ENCODE measurements around the gene HAGHL. TPM values are rescaled to one million over a fixed set of nuclear protein-coding genes. Genes with fewer than 3 reads are reported as not detected.

HAGHL gene
- total RNA-seq, 4 donors from 2014 or later, result 3.2 to 7.1 (median 4.8) TPM

DNA sequence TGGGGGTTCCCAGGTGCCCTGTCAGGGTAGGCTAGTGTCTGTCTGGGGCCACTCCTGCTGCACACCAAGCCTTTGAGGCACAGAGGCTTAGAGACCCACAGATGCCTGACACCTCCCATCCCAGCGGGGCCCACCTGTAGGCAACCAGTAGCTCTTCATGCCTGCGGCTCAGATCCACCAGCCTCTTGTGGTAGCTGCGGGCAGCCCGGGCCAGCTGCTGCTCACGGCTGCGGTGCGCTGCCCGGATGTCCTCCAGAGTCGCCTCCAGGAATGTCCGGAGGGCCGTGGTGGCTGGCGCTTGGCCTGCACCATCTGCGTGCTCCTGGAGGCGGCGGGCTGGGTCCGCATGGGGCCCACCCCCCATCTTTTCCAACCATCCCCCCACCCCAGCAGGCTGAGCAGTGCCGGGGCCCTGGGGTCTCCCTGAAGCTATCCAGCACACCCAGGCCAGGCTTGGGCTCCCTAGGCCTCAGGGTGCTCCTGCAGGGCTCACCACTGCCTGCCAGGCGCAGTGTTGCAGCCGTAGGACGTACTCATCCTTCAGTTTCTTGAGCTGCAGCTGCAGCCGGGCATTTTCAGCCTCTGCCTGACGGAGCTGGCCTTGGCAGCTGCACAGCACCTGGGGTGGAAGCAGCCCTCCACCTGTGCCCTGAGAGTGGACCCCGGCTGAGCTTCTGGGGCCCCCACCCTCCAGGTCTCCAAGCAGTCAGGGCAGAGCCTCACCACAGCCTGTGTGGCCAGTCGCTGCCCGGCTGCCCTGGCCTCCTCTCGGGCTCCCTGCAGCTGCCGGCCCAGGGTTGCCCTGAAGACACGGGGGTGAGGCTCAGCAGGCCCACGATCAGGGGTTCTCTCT is 2.5 kb upstream of the HAGHL start:
- no peaks in the 10 kb centered on the region for H3K9me3 ChIP-seq
- H3K27ac ChIP-seq, result no peak overlapping the region
- TF ChIP-seq EP300 (IDR thresholded peaks at IDR 0.05), result no peak
- TF ChIP-seq POLR2A (IDR thresholded peaks at IDR 0.05), result no peak
- no peak for TF ChIP-seq POLR2AphosphoS5 (IDR thresholded peaks at IDR 0.05)
- TF ChIP-seq, protein P1, sequence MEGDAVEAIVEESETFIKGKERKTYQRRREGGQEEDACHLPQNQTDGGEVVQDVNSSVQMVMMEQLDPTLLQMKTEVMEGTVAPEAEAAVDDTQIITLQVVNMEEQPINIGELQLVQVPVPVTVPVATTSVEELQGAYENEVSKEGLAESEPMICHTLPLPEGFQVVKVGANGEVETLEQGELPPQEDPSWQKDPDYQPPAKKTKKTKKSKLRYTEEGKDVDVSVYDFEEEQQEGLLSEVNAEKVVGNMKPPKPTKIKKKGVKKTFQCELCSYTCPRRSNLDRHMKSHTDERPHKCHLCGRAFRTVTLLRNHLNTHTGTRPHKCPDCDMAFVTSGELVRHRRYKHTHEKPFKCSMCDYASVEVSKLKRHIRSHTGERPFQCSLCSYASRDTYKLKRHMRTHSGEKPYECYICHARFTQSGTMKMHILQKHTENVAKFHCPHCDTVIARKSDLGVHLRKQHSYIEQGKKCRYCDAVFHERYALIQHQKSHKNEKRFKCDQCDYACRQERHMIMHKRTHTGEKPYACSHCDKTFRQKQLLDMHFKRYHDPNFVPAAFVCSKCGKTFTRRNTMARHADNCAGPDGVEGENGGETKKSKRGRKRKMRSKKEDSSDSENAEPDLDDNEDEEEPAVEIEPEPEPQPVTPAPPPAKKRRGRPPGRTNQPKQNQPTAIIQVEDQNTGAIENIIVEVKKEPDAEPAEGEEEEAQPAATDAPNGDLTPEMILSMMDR (IDR thresholded peaks at IDR 0.05), result no peak
- no peak overlapping the region for H3K4me3 ChIP-seq
- no peaks in the 10 kb centered on the region for H3K36me3 ChIP-seq
- no peak for DNase-seq (ENCODE audit: low spot score in 2 of 2)
- 78% methylated on average over 10 of the region's 29 CpGs for WGBS
- peaks cover 34% of the 10 kb centered on the region for H3K27me3 ChIP-seq
- H3K4me1 ChIP-seq, result peaks cover 57% of the 10 kb centered on the region

DNA sequence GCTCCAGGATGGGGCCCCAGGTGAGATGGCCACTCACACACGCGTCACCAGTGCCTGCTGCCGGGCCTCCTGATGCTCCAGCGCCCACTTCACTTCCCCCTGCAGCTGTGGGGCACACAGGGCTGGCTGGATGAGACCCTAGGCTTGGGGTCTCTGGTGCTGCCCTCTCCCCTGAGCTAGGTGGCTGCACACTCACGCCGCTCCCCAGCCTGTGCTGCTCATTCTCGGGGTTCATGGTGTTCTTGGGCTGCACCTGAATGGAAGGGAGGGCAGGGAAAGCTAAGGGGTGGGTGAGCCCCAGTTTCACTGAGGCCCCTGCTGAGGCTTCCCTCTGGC is 1.9 kb upstream of the HAGHL start:
- peaks cover 53% of the 10 kb centered on the region for H3K4me1 ChIP-seq
- no peak for DNase-seq (ENCODE audit: low spot score in 2 of 2)
- no peaks in the 10 kb centered on the region for H3K36me3 ChIP-seq
- TF ChIP-seq EP300 (IDR thresholded peaks at IDR 0.05), result no peak
- no peak for TF ChIP-seq POLR2AphosphoS5 (IDR thresholded peaks at IDR 0.05)
- TF ChIP-seq, protein P1 (IDR thresholded peaks at IDR 0.05), result no peak
- no peak for TF ChIP-seq POLR2A (IDR thresholded peaks at IDR 0.05)
- no peaks in the 10 kb centered on the region for H3K9me3 ChIP-seq
- H3K27me3 ChIP-seq, result peaks cover 34% of the 10 kb centered on the region
- no peak overlapping the region for H3K27ac ChIP-seq
- no CpG with 5 or more reads among the region's 7 CpGs for WGBS
- no peak overlapping the region for H3K4me3 ChIP-seq

DNA sequence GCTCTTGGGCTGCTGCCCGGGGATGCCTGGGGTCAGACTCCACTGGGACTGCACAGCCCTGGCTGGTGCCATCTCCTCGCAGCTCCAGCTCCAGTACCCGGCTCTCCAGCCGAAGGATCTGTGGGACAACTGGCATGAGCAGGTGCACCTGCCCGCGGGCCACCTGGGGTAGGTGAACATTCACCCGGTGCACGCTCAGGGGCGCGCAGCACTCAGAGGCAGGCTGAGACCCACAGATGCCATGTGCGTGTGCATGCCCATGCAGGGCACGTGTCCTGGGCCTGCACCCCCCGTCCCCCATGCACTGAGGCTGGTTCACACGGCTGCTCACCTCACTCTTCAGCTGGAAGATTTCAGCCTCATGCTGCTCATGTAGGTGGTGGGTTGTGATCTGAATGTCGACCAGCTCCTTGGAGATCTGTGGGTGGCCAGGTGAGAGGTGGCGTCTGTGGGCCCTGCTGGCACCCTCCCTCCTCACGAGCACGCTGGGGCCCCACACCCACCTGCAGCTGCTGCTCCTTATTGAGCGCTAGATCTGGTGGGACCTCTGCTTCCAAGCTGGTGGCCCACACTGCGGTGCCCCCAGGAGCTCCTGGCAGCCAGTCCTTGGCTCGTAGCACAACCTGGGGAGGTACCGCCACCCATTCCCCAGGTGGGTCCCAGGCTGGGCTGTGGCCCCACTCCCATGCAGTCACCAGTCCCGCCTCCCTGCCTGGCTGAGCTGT is 1.3 kb upstream of the HAGHL start:
- Histone ChIP-seq H3K9me3 (no peaks in the 10 kb centered on the region), H3K27ac (no peak overlapping the region), H3K4me1 (peaks cover 47% of the 10 kb centered on the region), H3K4me3 (no peak overlapping the region), H3K27me3 (peaks cover 34% of the 10 kb centered on the region), H3K36me3 (no peaks in the 10 kb centered on the region)
- TF ChIP-seq POLR2A (IDR thresholded peaks at IDR 0.05) (no peak), POLR2AphosphoS5 (IDR thresholded peaks at IDR 0.05) (no peak), EP300 (IDR thresholded peaks at IDR 0.05) (no peak)
- TF ChIP-seq, protein P1 (IDR thresholded peaks at IDR 0.05), result no peak
- no peak for DNase-seq (ENCODE audit: low spot score in 2 of 2)
- WGBS, result 67% methylated on average over 3 of the region's 23 CpGs

DNA sequence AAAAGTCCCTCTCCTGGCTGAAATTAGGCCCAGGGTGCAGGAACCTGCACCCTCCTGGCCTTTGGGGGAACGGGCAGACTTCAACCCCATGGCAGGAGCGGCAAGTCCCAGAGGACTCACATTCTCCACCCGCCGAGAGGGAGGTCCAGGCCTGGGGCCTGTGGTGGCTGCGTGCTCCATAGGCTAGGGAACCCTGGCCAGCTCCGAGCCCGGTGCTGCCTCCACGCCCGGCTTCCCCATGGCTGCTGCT is 793 bp upstream of the HAGHL start:
- no peak for DNase-seq (ENCODE audit: low spot score in 2 of 2)
- peak overlapping the region; percentile 52 for H3K4me3 ChIP-seq
- H3K4me1 ChIP-seq, result peaks cover 43% of the 10 kb centered on the region
- WGBS, result no CpG with 5 or more reads among the region's 9 CpGs
- H3K27me3 ChIP-seq, result peaks cover 34% of the 10 kb centered on the region
- no peak overlapping the region for H3K27ac ChIP-seq
- no peaks in the 10 kb centered on the region for H3K9me3 ChIP-seq
- peaks cover 2% of the 10 kb centered on the region for H3K36me3 ChIP-seq
- TF ChIP-seq EP300 (IDR thresholded peaks at IDR 0.05), result no peak
- TF ChIP-seq, protein P1 (IDR thresholded peaks at IDR 0.05), result no peak
- no peak for TF ChIP-seq POLR2A (IDR thresholded peaks at IDR 0.05)

DNA sequence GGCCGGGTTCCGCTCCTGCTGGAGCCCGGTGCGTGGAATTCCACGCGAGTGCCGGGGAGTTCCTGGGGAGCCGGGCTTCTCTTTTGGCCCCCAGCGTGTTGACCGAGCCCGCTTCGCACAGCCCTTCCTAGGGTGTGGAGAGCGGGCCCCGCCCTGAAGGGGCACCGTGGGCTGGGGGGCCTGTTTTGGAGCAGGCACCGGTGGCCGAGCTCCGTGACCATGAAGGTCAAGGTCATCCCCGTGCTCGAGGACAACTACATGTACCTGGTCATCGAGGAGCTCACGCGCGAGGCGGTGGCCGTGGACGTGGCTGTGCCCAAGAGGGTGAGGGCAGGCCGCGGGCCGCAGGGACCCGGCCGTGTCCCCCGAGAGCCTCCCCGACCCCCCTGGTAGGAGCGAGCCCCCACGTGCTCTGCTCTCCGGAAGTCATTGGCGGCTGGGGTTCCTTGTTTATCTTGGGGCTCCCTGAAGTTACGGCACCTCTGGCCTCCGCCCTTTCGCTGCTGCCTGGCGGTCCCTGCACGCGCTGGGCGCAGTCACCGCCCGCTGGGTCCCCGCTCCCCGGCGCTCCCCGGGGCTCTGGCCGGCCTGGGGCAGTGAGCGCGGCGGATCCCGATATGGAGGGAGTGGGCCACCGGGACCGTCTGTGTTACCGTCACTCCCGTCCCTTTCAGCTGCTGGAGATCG is 528 bp downstream of the HAGHL start:
- H3K36me3 ChIP-seq, result peaks cover 16% of the 10 kb centered on the region
- H3K27ac ChIP-seq, result no peak overlapping the region

More for the DNA sequence above, 528 bp downstream of the HAGHL start:
- peak overlapping the region; percentile 52 for H3K4me3 ChIP-seq
- no peak for DNase-seq (ENCODE audit: low spot score in 2 of 2)
- peaks cover 34% of the 10 kb centered on the region for H3K27me3 ChIP-seq
- TF ChIP-seq POLR2AphosphoS5 (IDR thresholded peaks at IDR 0.05), result no peak
- TF ChIP-seq EP300 (IDR thresholded peaks at IDR 0.05), result no peak
- TF ChIP-seq, protein P1 (IDR thresholded peaks at IDR 0.05), result no peak
- WGBS, result 0% methylated on average over 17 of the region's 61 CpGs
- no peaks in the 10 kb centered on the region for H3K9me3 ChIP-seq
- peaks cover 32% of the 10 kb centered on the region for H3K4me1 ChIP-seq
